ENCODE data around the gene DOCK10. TPM values are rescaled to one million over a fixed set of nuclear protein-coding genes. Genes with fewer than 3 reads are reported as not detected.
A peak's percentile ranks its signal among the peaks of the same experiment; 100 is the strongest.
"Not testable (repeated sequence)": the region's sequence is repeated elsewhere in the genome, so short reads cannot be mapped to it uniquely, and the experiment has no call there.

Gene DOCK10
- total RNA-seq, 2 donors from 2014 or later = 185 to 233 TPM

GRCh38 chr2:224925061-224925809 is 117.0 kb downstream of the DOCK10 start:
- H3K27me3 Mint-ChIP-seq = no peaks in the 10 kb centered on the region
- peak overlapping the region; percentile 99 for H3K27ac Mint-ChIP-seq
- DNase-seq (no peak), ATAC-seq (no peak)
- H3K9me3 ChIP-seq (ENCODE audit: control insufficient read depth, low read length, poor library complexity, severe bottlenecking) = no peaks in the 10 kb centered on the region
- peaks cover 8% of the 10 kb centered on the region for H3K36me3 Mint-ChIP-seq (ENCODE audit: low read depth)
- H3K4me3 Mint-ChIP-seq = peak overlapping the region; percentile 77
- H3K4me1 Mint-ChIP-seq = peaks cover 73% of the 10 kb centered on the region

GRCh38 chr2:224924631-224925030 is 117.6 kb downstream of the DOCK10 start:
- ATAC-seq = no peak
- peaks cover 8% of the 10 kb centered on the region for H3K36me3 Mint-ChIP-seq (ENCODE audit: low read depth)
- no peaks in the 10 kb centered on the region for H3K9me3 ChIP-seq (ENCODE audit: control insufficient read depth, low read length, poor library complexity, severe bottlenecking)
- no peak for DNase-seq
- H3K4me1 Mint-ChIP-seq = peaks cover 72% of the 10 kb centered on the region
- H3K4me3 Mint-ChIP-seq = peak overlapping the region; percentile 77
- H3K27ac Mint-ChIP-seq = peak overlapping the region; percentile 99
- no peaks in the 10 kb centered on the region for H3K27me3 Mint-ChIP-seq

- ATAC-seq (peak; percentile 28), DNase-seq (no peak)
- Mint-ChIP-seq H3K36me3 (ENCODE audit: low read depth) (peaks cover 8% of the 10 kb centered on the region), H3K4me3 (peak overlapping the region; percentile 45), H3K27ac (peak overlapping the region; percentile 99), H3K27me3 (no peaks in the 10 kb centered on the region), H3K4me1 (peaks cover 51% of the 10 kb centered on the region)
- no peaks in the 10 kb centered on the region for H3K9me3 ChIP-seq (ENCODE audit: control insufficient read depth, low read length, poor library complexity, severe bottlenecking)
Observed at GRCh38 chr2:224922142-224922727, 120.0 kb downstream of the DOCK10 start.

DNA sequence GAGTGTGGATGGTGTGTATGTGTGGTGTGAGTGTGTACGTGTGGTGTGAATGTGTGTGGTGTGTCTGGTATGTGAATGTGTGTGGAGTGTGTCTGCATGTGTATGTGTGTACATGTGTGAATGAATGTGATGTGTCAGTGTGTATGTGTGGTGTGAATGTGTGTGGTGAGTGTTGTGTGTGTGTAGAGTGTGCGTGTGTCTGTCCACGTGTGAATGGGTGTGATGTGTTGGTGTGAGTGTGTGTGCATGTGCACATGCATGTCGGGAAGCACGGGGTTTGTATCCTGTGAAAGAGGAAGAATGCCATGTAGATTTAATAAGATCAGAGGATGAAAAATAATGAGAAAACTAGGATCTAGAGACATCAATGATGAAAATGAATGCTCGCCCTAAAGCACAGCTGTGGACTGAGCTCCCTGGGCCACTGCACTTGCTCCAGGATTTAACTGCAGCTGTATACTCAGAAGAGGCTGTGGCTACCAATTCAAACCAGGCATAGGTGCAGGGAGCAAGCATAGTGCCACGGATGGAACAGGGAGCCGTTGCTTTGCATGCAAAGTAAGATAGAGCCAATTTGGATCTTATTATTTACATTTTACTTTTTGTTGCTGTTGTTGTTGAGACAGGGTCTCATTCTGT is 122.7 kb downstream of the DOCK10 start:
- Mint-ChIP-seq H3K36me3 (ENCODE audit: low read depth) (peaks cover 2% of the 10 kb centered on the region), H3K27ac (no peak overlapping the region), H3K4me3 (no peak overlapping the region), H3K4me1 (peaks cover 24% of the 10 kb centered on the region), H3K27me3 (no peaks in the 10 kb centered on the region)
- no peak for DNase-seq
- H3K9me3 ChIP-seq (ENCODE audit: control insufficient read depth, low read length, poor library complexity, severe bottlenecking) = no peaks in the 10 kb centered on the region
- no peak for ATAC-seq

GRCh38 chr2:224918626-224919471 is 123.4 kb downstream of the DOCK10 start:
- Mint-ChIP-seq H3K27ac (no peak overlapping the region), H3K4me3 (no peak overlapping the region), H3K4me1 (peaks cover 17% of the 10 kb centered on the region), H3K27me3 (no peaks in the 10 kb centered on the region), H3K36me3 (ENCODE audit: low read depth) (peaks cover 2% of the 10 kb centered on the region)
- no peak for ATAC-seq
- H3K9me3 ChIP-seq (ENCODE audit: control insufficient read depth, low read length, poor library complexity, severe bottlenecking) = no peaks in the 10 kb centered on the region
- DNase-seq = no peak

DNA sequence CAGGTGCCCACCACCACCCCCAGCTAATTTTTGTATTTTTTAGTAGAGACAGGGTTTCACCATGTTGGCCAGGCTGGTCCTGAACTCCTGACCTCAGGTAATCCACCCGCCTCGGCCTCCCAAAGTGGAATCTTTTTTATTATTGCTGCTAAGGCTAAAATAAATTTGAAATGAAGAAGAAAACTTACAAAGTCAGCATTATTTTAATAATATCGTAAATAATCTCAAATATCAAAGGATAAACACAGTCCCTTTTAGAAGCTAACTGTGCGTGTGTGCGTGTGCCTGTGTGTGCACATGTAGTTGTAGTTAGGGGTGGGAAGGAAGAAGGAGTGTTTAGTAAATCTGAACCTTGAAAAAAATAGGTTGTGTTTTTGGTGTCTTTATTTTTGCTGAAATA is 125.0 kb downstream of the DOCK10 start:
- H3K4me3 Mint-ChIP-seq; H3K27me3 Mint-ChIP-seq; H3K4me1 Mint-ChIP-seq; ATAC-seq; DNase-seq; H3K9me3 ChIP-seq (ENCODE audit: control insufficient read depth, low read length, poor library complexity, severe bottlenecking); H3K36me3 Mint-ChIP-seq (ENCODE audit: low read depth): not testable (repeated sequence)
- H3K27ac Mint-ChIP-seq = peak overlapping the region; percentile 11

DNA sequence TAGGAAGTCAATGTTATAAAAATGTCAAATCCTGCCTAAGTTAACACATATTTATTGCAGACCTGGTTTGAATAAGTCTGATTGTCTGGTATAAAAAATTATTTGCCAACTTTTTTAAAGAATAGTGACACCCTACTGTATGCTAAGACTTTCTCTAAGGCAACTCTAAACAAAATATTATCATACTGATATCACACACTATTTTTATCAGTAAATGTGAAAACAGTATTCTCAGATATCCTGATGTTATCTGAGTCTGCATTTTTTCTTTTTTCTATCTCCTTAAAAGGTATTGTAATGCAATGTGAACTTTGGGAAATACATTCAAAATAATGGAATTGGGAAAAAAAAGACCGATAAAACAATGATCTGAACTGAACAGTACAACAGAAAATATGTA is 127.1 kb downstream of the DOCK10 start:
- peaks cover 17% of the 10 kb centered on the region for H3K4me1 Mint-ChIP-seq
- no peak overlapping the region for H3K4me3 Mint-ChIP-seq
- peak overlapping the region; percentile 19 for H3K27ac Mint-ChIP-seq
- no peak for DNase-seq
- H3K36me3 Mint-ChIP-seq (ENCODE audit: low read depth) = peaks cover 2% of the 10 kb centered on the region
- no peaks in the 10 kb centered on the region for H3K27me3 Mint-ChIP-seq
- no peaks in the 10 kb centered on the region for H3K9me3 ChIP-seq (ENCODE audit: control insufficient read depth, low read length, poor library complexity, severe bottlenecking)
- ATAC-seq = no peak

- peaks cover 49% of the 10 kb centered on the region for H3K4me1 Mint-ChIP-seq
- H3K9me3 ChIP-seq (ENCODE audit: control insufficient read depth, low read length, poor library complexity, severe bottlenecking) = no peaks in the 10 kb centered on the region
- H3K36me3 Mint-ChIP-seq (ENCODE audit: low read depth) = peaks cover 9% of the 10 kb centered on the region
- no peaks in the 10 kb centered on the region for H3K27me3 Mint-ChIP-seq
- ATAC-seq (no peak), DNase-seq (no peak)
- H3K27ac Mint-ChIP-seq = peak overlapping the region; percentile 83
- no peak overlapping the region for H3K4me3 Mint-ChIP-seq
Observed at GRCh38 chr2:224910574-224910925, 131.7 kb downstream of the DOCK10 start.

GRCh38 chr2:224909885-224910573 is 132.2 kb downstream of the DOCK10 start:
- Mint-ChIP-seq H3K4me3 (no peak overlapping the region), H3K27me3 (no peaks in the 10 kb centered on the region), H3K4me1 (peaks cover 50% of the 10 kb centered on the region), H3K36me3 (ENCODE audit: low read depth) (peaks cover 9% of the 10 kb centered on the region), H3K27ac (peak overlapping the region; percentile 83)
- no peaks in the 10 kb centered on the region for H3K9me3 ChIP-seq (ENCODE audit: control insufficient read depth, low read length, poor library complexity, severe bottlenecking)
- ATAC-seq (peak; percentile 93), DNase-seq (no peak)

- H3K4me1 Mint-ChIP-seq = peaks cover 52% of the 10 kb centered on the region
Observed at GRCh38 chr2:224908818-224909217, 133.4 kb downstream of the DOCK10 start.

GRCh38 chr2:224904381-224904780 is 137.9 kb downstream of the DOCK10 start:
- DNase-seq (no peak), ATAC-seq (no peak)
- H3K9me3 ChIP-seq (ENCODE audit: control insufficient read depth, low read length, poor library complexity, severe bottlenecking) = no peaks in the 10 kb centered on the region
- Mint-ChIP-seq H3K36me3 (ENCODE audit: low read depth) (peaks cover 9% of the 10 kb centered on the region), H3K4me1 (peaks cover 29% of the 10 kb centered on the region), H3K4me3 (no peak overlapping the region), H3K27ac (no peak overlapping the region), H3K27me3 (no peaks in the 10 kb centered on the region)

More at GRCh38 chr2:224908818-224909217, 133.4 kb downstream of the DOCK10 start:
- no peaks in the 10 kb centered on the region for H3K9me3 ChIP-seq (ENCODE audit: control insufficient read depth, low read length, poor library complexity, severe bottlenecking)
- no peak for ATAC-seq
- no peak overlapping the region for H3K4me3 Mint-ChIP-seq
- DNase-seq = no peak
- H3K27me3 Mint-ChIP-seq = no peaks in the 10 kb centered on the region
- peak overlapping the region; percentile 83 for H3K27ac Mint-ChIP-seq
- H3K36me3 Mint-ChIP-seq (ENCODE audit: low read depth) = peaks cover 9% of the 10 kb centered on the region

GRCh38 chr2:224903621-224904020 is 138.6 kb downstream of the DOCK10 start:
- H3K27ac Mint-ChIP-seq = peak overlapping the region; percentile 29
- peaks cover 27% of the 10 kb centered on the region for H3K4me1 Mint-ChIP-seq
- no peaks in the 10 kb centered on the region for H3K9me3 ChIP-seq (ENCODE audit: control insufficient read depth, low read length, poor library complexity, severe bottlenecking)
- DNase-seq (no peak), ATAC-seq (no peak)
- H3K27me3 Mint-ChIP-seq = no peaks in the 10 kb centered on the region
- peaks cover 9% of the 10 kb centered on the region for H3K36me3 Mint-ChIP-seq (ENCODE audit: low read depth)
- H3K4me3 Mint-ChIP-seq = no peak overlapping the region

All from T-helper 17 cell (primary cell).